Hippocampal formation (tissue), 2 donors: Measurements from ENCODE around the gene WDR7.

Experiments used
- DNase-seq, 2 donors: peaks; one replicate each; lab custom pipeline; 2025; lab: John Stamatoyannopoulos, UW

WDR7 gene

DNA sequence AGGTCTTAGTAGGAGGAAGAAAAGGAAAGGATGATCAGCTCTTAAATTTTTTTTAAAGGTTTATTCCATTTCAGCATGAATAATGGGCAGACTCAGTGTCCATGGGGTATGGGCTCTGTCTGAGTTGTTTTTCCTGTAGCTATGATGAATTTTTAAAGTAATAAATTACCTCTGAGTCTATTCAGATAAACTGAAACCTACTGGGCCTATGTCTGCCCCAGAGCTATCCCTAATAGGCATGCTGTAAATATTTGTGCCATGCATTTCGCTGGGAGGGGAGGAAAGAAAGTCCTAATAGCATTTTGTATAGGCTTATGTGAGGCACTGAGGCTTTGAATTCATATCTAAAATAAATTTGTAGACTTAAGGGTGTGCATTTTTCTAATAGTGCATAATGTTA lies 285.3 kb downstream of the WDR7 start:
- DNase-seq: no peak

GRCh38 chr18:56937874-56938430 lies 286.8 kb downstream of the WDR7 start:
- no peak for DNase-seq

GRCh38 chr18:56945171-56946083 lies 294.3 kb downstream of the WDR7 start:
- DNase-seq: no peak

GRCh38 chr18:56947236-56947635 lies 296.1 kb downstream of the WDR7 start:
- no peak for DNase-seq

GRCh38 chr18:56952026-56952425 lies 300.9 kb downstream of the WDR7 start:
- no peak for DNase-seq

- no peak for DNase-seq
Observed at GRCh38 chr18:56953428-56954198, 302.5 kb downstream of the WDR7 start.

- no peak for DNase-seq
Observed at GRCh38 chr18:56955490-56955889, 304.3 kb downstream of the WDR7 start.

DNA sequence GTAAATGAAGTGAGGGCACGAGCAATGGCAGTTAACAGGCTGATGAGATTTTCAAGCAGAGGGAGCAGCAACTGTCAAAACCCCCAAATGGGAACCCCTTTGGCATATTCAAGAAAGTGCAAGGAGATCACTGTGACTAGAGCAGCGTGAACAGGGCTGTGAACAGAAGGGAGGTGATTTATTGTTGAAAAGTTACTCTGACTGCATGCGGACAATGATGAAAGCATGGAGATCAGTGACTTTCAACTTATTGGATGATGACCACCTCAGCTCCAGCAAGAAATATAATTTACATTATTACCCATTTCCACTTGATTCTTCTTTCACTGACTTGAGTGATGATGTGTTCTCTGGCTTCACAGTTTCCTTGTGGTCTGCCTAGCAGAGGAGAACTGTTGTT lies 308.0 kb downstream of the WDR7 start:
- DNase-seq: no peak

- DNase-seq: no peak
Observed at GRCh38 chr18:56962322-56962721, 311.2 kb downstream of the WDR7 start.

GRCh38 chr18:56967035-56967434 lies 315.9 kb downstream of the WDR7 start:
- DNase-seq: no peak

DNA sequence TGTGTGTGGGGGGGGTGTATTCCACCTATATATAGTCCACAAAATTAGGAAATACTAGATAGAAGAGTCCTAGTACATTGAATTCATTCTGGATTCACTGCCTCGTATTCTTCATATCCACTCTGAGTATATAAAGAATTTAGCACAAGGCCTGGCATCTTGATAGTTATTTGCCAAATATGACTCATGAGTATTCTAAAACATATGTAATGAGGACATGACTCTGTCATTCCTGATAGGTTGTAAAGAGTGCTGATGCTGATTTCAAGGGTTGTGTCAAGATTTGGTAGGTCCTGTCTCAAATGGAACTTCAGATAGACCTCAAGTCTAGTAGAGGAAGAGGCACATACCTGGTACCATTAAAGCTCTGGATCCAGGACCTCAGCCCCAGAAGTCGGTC lies 322.3 kb downstream of the WDR7 start:
- no peak for DNase-seq

- DNase-seq: no peak
Observed at GRCh38 chr18:56974141-56974540, 323.0 kb downstream of the WDR7 start.

DNA sequence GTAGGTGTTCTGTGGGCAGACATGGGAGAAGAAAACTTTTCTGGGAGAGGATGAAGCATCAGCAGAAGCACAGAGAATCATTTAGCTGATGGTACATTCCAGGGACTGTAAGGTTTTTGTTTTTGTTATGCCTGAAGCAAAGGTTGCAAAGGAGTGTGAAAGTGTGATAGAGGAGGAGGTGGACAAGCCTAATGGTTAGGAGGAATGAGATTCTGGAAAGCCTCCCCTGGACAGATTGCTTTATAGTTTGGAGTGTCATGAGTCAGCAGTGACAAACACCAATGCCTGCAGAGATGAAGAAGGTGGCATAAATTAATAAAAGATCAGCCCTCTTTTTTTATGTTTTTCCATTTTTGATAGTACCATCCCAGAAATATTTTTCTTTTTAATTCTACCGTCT lies 324.1 kb downstream of the WDR7 start:
- DNase-seq: no peak

GRCh38 chr18:56977309-56977708 lies 326.1 kb downstream of the WDR7 start:
- no peak for DNase-seq

- no peak for DNase-seq
Observed at GRCh38 chr18:56977771-56978170, 326.6 kb downstream of the WDR7 start.

- no peak for DNase-seq
Observed at GRCh38 chr18:56980151-56980550, 329.0 kb downstream of the WDR7 start.

GRCh38 chr18:56982766-56983165 lies 331.6 kb downstream of the WDR7 start:
- no peak for DNase-seq

- no peak for DNase-seq
Observed at GRCh38 chr18:56983275-56983992, 332.3 kb downstream of the WDR7 start.

DNA sequence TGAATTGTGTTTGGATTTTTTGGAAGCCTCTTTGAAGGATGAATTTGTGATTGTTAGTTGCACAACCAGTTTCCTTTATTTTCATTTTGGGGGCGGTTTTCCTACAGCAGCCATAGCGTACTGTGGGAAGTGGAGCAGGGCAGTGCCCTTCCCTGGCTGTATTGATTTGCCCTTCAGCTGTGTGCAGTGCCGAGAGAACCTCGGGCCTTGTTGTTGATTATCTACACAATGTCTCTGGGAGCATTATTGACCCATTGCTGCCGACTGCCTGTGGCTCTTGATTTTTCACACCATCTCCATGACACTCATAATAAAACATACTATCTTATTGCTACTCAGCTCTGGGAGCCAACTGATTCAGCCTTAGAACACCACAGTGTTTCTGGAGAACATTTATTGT lies 333.6 kb downstream of the WDR7 start:
- no peak for DNase-seq

DNA sequence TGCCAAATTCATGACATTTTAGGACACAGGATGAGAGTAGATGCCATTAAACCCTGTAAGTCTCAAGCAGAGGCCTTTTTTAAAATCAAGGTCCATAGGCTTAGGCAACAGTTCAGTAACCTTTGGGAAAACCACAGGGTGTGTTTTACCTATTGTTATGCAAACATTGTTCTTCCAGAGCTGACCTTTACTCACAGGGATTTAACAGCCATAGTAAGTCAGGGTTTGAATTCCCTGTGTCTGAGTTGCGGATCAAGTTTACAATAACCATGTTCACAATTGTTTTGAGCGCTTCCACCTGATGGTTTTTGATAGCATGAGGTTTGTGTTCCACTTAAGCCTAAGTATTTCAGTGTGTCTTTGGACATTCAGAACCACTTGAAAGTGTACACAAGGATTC lies 335.7 kb downstream of the WDR7 start:
- no peak for DNase-seq

- DNase-seq: no peak
Observed at GRCh38 chr18:56987236-56987635, 336.1 kb downstream of the WDR7 start.

DNA sequence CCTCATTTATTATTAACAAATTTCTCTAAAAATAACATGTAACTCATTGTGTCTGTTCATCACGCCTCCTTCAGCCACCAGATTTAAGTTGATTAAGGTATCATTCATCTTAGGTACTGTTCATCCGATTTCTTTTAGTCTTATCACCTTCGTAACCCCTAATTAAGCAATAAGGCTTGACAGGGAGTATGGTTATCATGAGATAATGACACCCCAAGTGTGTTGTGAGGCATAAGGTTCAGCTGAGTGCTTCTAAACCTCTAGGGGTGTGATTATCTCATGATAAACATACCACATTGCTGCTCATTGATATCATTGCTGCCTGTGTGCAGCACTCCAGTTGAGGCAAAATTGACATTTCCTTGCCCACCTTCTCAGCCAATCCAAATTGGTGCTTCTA lies 336.9 kb downstream of the WDR7 start:
- no peak for DNase-seq
